COR-L47 (cell line): ENCODE data around the gene ACAT2.
"Not testable (repeated sequence)": the region's sequence is repeated elsewhere in the genome, so short reads cannot be mapped to it uniquely, and the experiment has no call there.

Experiments
- DNase-seq: peaks from one replicate; lab custom pipeline; 2025; lab: John Stamatoyannopoulos, UW

Gene ACAT2

DNA sequence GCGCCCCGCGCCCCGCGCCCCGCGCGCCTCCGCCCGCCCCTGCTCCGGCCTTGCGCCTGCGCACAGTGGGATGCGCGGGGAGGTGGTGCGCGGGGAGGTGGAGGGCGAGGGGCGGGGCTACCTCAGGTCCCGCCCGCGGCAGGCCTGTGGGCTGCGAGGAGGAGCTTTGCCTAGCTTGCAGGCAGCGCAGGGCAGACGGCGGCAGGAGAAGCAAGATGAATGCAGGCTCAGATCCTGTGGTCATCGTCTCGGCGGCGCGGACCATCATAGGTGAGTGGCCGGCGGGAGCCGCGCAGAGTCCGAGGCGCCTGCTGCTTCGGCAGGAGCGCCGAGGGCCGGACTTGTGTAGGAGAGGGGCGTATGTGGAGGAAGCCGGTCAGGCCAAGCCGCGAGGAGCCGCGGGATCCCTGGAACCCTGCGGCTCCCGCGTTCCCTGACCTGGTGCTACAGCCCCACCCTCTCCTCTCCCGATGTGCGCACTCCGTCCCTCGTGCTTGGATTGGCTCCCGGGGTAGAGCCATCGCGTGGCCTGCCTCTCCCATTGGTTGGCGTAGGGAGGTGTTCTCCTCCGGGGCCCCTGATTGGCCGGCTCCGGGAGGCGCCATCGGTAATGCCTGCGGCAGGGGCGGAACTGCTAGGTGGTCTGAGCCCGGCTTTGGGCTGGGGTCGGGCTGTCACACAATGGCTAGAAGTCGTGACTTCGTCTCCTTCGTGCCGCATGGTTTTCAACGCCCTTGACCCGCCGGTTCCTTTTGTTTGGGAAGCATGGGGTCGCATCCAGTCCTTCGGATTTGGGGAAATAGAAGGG, at the start of gene ACAT2:
Gene ACAT2, plus strand, starts transcription at position 173 of the 808 bp plus-strand sequence. Its CDS starts 43 bp downstream, at position 216.
- DNase-seq: peak; percentile 86

DNA sequence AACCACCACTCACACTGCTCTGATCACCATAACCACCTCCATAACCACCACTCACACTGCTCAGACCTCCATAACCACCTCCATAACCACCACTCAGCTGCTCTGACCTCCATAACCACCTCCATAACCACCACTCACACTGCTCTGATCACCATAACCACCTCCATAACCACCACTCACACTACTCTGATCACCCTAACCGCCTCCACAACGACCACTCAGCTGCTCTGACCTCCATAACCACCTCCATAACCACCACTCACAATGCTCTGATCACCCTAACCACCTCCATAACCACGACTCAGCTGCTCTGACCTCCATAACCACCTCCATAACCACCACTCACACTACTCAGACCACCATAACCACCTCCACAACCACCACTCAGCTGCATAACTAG, 49.5 kb upstream of the ACAT2 start:
- DNase-seq: not testable (repeated sequence)

DNA sequence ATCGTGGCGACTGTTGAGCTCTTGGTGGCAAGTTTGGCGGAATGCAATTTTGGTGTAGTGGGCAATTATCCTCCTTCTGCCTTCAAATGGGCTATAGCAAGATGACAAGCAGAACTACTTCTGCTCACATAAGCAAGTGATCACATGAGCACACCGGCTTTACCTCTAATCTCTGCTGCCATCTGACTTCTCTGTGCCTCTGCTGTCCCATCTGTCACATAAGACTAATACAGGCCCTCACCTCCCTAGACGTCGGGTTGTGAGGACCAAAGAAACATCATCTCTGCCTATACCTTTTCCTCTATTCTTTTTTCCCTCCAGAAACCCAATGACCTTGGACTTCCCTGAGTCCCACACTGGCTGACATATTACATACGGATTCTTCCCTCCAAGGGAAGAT, 47.9 kb upstream of the ACAT2 start:
- DNase-seq: no peak

DNA sequence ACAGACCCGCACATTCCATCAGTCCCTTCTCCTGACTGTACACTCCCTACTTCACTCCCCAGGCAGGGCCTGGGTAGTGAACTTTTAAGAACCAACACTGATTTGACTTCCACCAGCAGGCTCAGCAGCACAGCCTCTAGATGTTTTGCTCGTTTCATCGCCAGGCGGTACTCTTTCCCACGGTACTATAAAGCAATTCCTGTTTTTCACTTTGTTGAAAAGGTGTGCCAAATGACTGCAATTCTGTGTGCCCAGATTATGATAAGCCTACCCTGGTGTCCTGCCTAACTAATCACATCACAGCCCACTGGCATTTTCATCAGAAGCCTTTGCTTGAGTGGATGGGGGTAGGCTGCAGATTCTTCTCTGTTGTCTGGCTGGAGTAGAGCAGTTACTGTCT, 47.4 kb upstream of the ACAT2 start:
- no peak for DNase-seq

DNA sequence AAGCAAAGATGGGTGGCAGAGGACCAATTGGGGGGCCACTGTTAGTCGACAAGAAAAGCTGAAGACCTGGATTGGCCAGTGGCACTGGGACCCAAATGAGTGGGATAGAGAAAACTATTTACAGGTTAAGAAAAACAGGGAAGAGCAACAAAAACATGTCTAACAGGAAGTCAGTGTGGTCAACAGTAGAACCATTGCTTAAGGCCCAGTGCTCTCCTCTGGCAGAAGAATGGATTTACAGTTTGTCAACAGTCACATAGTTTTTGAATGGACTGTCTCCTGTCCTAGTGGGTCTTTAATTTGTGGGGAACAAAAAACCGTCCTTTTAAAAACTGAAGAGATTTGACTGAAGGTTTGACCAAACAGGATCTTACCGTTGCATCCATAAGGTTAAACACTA, 46.7 kb upstream of the ACAT2 start:
- no peak for DNase-seq

DNA sequence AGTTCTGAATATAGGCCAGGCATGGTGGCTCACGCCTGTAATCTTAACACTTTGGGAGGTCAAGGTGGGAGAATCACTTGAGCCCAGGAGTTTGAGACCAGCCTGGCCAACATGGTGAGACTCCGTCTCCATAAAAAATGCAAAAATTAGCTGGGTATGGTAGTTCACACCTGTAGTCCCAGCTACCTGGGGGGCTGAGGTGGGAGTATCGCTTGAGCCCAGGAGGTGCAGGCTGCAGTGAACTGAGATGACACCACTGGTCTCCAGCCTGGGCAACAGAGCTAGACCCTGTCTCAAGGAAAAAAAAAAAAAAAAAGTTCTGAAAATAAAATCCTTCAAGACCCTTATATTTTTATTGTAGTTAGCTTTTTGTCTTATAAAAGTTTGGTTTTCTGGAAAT, 46.2 kb upstream of the ACAT2 start:
- no peak for DNase-seq

DNA sequence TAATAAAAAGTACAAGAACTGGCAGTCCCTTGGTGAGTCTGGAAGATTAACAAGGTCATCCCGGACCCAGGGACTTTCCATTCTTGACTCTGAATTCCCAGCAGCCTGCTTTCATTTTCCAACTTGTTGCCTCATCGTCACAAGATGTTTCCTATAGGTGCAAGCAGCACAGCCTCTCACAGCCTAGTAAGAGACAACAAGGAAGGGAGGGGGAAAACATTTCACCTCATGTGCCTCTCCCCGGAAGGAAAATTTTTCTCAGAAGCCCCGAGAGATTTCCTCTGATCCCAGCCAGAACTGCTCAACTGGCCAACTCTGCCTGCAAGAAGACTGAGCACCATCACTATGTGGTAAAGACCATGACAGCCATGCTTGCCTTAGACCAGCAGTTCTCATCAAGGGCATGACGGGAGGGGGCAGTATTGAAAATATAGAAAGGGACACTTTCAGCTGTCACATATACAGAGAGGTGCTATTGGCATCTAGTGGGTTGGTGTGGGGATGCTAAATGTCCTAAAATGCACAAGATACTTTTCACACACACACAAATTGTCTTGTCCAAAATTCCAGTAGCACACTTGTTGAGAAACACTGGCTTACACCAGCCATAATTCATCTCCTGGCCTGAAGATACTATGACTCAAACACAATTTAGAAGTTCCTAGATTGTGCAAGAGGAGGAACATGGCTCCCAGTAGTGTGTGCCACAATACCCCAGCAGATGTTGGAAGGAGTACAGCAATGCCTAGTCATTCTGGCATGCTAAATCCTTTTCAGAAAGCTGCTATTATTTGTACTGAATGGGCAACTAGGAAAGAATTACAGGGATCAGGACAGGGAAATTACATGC, 45.4 kb upstream of the ACAT2 start:
- DNase-seq: no peak

DNA sequence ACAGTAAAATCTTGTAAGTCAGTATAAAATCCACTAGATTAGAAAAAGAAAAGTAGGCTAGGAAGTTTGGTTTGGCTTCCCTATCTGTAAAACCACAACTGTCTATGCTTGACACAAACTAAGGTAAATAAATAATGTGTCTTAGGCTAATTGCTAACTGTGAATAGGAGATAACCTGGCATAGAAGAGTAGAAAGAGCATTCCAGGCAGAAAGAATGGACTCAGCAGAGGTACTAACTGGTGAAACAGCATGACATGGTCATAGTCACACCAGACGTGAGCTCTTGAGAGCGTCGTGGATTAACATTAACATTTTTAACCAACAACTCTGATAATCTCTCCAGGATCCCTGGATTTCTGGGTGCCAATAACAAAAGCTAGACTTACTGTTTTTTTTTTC, 43.2 kb upstream of the ACAT2 start:
- DNase-seq: no peak

DNA sequence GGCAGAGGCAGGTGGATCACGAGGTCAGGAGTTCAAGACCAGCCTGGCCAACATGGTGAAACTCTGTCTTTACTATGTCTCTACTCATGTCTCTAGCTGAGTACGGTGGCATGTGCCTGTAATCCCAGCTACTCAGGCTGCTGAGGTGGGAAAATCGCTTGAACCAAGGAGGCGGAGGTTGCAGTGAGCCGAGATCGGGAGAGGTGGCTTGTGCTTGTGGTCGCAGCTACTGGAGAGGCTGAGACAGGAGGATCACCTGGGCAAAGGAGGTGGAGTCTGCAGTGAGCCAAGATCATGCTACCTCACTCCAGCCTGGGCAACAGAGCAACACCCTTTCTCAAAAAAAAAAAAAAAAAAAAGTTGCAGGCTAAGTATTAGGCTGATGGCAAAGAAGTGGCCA, 42.6 kb upstream of the ACAT2 start:
- no peak for DNase-seq

DNA sequence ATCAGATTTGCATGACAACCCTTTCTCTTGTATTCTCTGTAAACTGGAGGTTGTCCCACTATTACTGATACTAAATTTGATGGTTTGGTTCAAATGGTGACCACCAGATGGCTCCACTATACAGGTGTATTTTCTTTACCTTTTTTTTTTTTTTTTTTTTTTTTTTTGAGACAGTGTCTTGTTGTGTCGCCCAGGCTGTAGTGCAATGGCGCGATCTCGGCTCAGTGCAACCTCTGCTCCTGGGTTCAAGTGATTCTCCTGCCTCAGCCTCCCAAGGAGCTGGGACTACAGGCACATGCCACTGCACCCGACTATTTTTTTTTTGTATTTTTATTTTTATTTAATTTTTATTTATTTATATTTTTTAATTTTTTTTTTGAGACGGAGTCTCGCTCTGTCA, 41.1 kb upstream of the ACAT2 start:
- DNase-seq: no peak

DNA sequence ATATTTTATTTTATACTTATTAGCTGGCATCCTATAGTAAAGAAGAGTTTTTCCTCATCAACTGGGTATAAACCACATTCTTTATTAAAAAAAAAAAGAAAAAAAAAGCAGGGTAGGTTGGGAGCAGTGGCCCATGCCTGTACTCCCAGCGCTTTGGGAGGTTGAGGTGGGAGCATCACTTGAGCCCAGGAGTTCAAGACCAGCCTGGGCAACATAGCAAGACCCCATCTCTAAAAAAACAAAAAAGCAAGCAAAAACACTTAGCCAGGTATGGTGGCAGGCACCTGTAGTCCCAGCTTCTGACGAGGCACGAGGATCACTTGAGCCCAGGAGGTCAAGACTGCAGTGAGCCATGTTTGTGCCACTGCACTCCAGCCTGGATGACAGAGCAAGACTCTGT, 39.9 kb upstream of the ACAT2 start:
- not testable (repeated sequence) for DNase-seq

DNA sequence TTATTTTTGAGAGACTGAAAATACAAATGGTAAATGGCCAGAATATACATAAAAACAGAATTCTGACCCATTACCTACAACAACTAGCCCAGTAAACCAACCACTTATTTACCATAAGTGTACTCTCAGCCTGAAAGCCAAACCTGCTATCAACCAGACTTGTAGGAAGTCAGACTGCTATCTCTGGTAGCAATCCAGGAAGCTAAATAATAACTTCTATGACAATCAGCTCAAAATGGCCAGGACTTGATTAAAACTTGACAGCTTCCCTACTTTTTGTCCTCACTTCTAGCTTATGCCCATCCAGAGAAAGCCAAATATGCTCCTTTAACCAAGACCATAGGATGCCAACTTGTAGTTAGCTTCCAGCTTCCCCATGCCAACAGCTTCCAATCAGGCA, 39.2 kb upstream of the ACAT2 start:
- no peak for DNase-seq

DNA sequence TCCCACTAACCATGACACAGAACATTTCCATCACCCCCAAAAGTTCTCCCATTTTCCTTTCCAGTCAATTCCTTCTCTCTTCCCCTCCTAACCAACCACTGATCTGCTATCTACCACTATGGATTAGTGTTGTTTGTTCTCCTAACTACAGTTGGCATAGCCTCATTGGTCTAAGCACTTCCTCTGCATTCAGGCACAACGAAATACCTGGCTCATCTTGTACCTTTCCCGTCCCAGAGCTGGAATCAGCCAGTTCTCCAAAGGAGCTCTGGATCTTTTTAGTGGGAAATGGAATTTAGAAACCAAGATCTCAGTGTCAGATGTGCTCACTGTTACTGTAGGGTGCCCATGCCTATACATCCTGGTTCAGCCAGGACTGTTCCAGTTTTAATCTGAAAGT, 38.6 kb upstream of the ACAT2 start:
- no peak for DNase-seq

DNA sequence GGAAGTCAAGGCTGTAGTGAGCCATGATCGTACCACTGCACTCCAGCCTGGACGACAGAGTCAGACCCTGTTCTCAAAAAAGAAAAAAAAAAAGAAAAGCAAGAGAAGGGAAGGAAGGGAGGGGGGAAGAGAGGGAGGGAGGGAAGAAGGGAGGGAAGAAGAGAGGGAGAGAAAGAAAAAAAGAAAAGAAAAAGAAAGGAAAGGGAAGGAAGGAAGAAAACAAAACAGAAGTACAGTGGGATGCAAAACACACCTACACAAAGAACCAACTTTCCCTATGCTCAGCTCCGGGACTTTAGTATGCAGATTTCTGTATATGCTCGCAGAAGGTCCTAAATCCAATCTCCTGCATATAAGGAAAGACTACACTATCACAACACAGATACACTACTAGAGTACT, 37.1 kb upstream of the ACAT2 start:
- DNase-seq: no peak

DNA sequence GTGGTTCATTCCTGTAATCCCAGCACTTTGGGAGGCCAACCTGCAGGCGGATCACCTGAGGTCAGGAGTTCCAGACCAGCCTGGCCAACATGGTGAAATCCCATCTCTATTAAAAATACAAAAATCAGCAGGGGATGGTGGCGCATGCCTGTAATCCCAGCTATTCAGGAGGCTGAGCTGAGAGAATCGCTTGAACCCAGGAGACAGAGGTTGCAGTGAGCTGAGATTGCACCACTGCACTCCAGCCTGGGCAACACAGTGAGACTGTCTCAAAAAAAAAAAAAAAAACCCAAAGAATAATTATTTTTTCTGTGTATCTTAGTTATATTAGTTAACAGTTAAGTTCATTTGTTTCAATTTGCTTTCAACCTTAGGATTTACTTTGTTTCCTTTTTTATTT, 36.6 kb upstream of the ACAT2 start:
- DNase-seq: not testable (repeated sequence)

DNA sequence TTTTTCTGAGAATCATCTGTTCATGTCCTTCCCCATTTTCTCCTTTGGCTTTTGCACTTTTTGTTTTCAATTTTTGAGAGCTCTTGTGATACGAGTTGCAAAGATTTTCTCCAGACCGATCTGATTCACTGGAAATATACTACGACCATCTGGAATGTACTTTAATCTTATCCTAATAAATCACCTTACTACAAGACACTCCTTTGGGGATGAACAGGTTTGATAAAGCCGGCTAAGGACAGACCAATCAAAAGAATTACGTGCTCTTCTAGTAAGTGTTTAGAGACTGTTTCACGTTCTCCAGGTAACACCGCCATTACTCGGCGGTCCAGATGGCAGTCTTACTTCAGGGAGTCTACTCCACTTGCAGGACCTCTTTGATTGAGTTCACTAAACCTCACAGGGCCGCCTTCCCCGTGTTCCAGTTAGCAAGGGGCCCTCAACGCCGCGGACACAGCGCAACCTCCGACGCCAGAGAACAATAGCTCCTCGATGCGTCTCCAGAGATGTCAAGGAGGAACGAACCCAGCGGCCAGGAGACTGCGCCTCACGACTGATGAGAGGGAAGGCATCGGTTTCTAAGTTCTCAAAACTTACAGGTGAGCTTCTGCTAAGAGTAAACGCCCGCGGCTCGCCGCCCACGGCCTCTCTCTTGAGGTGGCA, 35.5 kb upstream of the ACAT2 start:
- peak; percentile 47 for DNase-seq

DNA sequence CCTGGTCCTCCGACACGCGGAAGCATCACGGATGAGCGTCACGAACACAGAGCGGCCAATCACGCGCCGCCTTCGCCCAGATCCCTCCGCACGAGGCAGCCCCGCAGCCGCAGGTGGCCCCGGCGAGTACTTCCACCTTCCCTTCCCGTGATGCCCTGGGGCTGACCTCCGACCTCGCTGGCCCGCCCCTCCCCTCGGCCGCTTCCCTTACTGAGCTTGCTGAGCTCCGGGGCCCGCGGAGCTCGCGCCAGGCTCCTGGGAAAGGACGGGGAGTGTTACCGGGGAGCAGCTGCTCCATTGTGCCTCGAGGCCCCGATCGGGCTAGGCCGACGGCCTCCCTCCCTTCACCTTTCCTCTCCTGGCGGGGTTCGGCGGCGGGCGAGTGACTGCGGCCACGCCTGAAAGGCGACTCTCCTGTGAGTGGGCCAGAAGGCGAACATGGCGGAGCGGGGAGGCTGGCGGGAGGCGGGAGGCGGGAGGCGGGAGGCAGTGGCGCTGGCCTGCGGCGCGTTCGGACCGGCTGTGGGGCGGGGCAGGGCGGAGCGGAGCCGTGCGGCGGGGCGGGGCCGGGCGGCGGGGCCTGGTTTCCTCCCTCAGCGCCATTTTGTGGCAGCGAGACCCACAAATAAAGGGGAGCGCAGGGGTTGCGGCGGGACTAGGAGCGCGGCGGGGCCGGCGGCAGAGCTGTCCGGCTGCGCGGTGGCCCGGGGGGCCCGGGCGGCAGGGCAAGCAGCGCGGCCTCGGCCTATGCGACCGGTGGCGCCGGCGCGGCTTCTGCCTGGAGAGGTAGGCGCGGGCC, 34.7 kb upstream of the ACAT2 start, which contains the start of gene WTAP:
Gene WTAP, plus strand, starts transcription at position 589 of the 799 bp plus-strand sequence. CDS start 8,760 bp downstream, outside the sequence.
- peak; percentile 91 for DNase-seq

DNA sequence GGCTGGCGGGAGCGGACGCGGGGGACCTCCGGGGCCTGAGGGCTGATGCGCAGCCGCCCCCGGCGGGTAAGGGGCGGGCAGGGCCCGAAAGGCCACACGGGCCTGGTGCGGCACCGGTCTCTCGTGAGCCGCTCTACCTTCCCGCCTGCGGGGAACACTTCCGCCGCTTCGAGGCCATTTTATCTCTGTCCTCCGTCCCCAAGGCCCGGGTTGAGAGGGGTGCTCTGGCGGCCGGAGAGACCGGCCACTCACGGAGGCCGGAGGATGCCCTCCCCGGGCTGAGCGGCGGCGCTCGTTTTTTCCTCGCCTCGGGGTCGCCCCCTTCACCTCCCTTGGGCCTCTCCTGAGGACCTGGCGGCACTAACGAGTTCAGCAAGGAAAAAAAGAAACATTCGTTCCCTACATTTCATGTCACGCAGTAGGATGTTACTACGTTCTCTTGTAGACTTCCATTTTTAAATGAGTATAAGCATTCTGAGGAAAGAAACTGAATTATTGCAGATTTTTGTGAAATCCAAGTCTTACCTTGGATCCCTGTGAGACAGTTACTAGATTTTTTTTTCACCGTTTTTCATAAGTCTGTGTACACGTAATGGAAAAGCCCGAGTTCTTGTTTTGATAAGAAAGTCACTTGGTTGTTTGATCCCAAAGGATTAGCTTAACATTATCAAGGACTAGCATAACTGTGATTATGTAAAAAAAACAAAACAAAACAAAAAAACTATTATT, 34.0 kb upstream of the ACAT2 start:
- peak; percentile 17 for DNase-seq

DNA sequence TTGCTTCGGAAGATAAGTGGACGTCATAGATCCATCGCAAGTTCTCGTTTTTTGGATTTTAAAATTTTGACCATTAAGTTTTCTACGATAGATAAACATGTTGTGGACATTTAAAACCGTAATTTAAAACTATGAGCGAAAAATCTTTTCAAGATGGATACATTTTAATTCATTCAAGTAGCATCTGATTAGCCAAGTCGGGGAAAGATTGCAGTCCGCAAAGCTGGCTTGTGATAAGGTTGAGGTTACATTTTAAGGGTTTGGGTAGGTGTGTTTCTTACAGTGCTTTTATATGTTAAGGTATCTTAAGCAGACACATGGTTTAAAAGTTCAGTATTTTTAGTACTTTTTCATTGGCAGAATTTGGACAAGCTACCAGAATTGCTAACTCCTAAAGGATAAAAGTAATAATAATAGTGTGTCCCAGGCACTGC, 33.3 kb upstream of the ACAT2 start:
- no peak for DNase-seq

DNA sequence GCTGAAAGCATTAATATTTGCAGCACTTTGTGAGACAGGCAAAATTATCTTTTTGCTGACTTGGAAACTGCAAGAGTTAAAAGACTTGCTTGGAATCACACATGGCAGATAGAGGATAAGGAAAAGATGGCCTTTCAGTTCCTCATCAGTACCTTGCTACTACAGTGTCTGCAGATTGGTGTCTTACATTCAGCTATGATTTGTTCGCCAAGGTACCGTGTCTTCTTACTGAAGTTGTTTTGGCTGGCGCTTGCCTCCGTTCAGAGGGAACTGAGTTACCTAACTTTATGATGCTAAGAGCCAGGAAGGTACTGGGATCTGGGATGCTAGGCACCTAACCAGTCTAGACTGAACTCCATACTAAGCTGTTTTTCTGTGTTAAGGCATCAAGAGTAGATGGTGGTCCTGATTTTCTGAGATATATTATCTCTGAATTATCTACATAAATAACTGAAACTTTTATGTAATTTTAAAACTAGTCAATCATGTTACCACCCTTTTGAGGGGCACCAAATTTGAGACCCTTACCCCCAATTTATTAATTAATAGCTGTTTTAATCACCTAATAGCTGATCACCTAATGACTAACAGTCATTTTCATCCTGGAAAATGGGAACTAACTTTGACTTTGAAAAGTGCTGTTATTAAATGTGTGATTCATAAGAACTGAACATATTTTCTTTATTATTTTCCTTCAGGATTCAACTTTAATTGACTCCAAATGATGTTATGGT, 32.1 kb upstream of the ACAT2 start:
- DNase-seq: no peak
